IMR-90 (cell line): ENCODE data around the gene SAMD4B.

Experiments used
- BHLHE40 ChIP-seq: fragments of 150-350 bp; IDR thresholded peaks from 2 replicates; pipeline ENCODE4 v1.6.1; 2016; ENCODE audit warnings: mild to moderate bottlenecking, low read depth, low read length
- CEBPB ChIP-seq: IDR thresholded peaks from 2 replicates; pipeline ENCODE4 v1.6.1; 2012; ENCODE audit warnings: low read depth, low read length, improper control_type of control experiment
- CHD1 ChIP-seq: IDR thresholded peaks from 2 replicates; pipeline ENCODE4 v1.6.1; 2012; ENCODE audit warnings: low read depth, low read length, improper control_type of control experiment
- CTCF ChIP-seq: conservative IDR thresholded peaks from 2 replicates; pipeline ENCODE4 v1.5.1; 2012; ENCODE audit warnings: mild to moderate bottlenecking, low read depth, low read length, improper control_type of control experiment
- ELK1 ChIP-seq: fragments of 150-350 bp; IDR thresholded peaks from 2 replicates; pipeline ENCODE4 v1.6.1; 2016; ENCODE audit warnings: low read depth, mild to moderate bottlenecking, low read length, moderate library complexity, borderline replicate concordance
- FOS ChIP-seq: fragments of 150-350 bp; IDR thresholded peaks from 2 replicates; pipeline ENCODE4 v1.6.1; 2016; ENCODE audit warnings: low read depth, low read length
- MAFK ChIP-seq: IDR thresholded peaks from 2 replicates; pipeline ENCODE4 v1.6.1; 2012; ENCODE audit warnings: low read depth, low read length, improper control_type of control experiment
- MAZ ChIP-seq: IDR thresholded peaks from 2 replicates; pipeline ENCODE4 v1.6.1; 2012; ENCODE audit warnings: low read depth, mild to moderate bottlenecking, low read length, improper control_type of control experiment, moderate library complexity, borderline replicate concordance
- MXI1 ChIP-seq: IDR thresholded peaks from 2 replicates; pipeline ENCODE4 v1.6.1; 2012; ENCODE audit warnings: low read depth, mild to moderate bottlenecking, low read length, moderate library complexity, borderline replicate concordance
- POLR2A ChIP-seq: IDR thresholded peaks from 2 replicates; pipeline ENCODE4 v1.6.1; 2012; ENCODE audit warnings: mild to moderate bottlenecking, low read depth, low read length
- RAD21 ChIP-seq: IDR thresholded peaks from 2 replicates; pipeline ENCODE4 v1.6.1; 2012; ENCODE audit warnings: low read length, improper control_type of control experiment
- RFX5 ChIP-seq: IDR thresholded peaks from 2 replicates; pipeline ENCODE4 v1.8.0; 2012; ENCODE audit warnings: low read depth, mild to moderate bottlenecking, low read length, moderate library complexity

- 0 out of 2 replicates have a peak, but pooled peaks have one; percentile 26 for TF ChIP-seq POLR2A
- no peak for TF ChIP-seq CTCF
- no peak for TF ChIP-seq CEBPB
- TF ChIP-seq FOS = 0 out of 2 replicates have a peak, but pooled peaks have one; percentile 12
- no peak for TF ChIP-seq RFX5
- no peak for TF ChIP-seq MXI1
- TF ChIP-seq MAFK = no peak
- no peak for TF ChIP-seq ELK1
- no peak for TF ChIP-seq RAD21
- no peak for TF ChIP-seq BHLHE40
- TF ChIP-seq CHD1 = no peak
- 0 out of 2 replicates have a peak, but pooled peaks have one; percentile 12 for TF ChIP-seq MAZ
Observed at GRCh38 chr19:39363901-39364457, 21.8 kb downstream of the SAMD4B start.
